H9 (cell line): ENCODE measurements around the gene MEDAG. TPM values are rescaled to one million over a fixed set of nuclear protein-coding genes. Genes with fewer than 3 reads are reported as not detected.

Experiments used
- DNase-seq: peaks from one replicate; pipeline ENCODE4 v3.0.0-alpha.2; 2017
- H2AFZ ChIP-seq: one replicate; pipeline ENCODE4 v1.6.1; 2013; ENCODE audit warnings: mild to moderate bottlenecking, low read length, control low read depth, moderate library complexity
- H2AK5ac ChIP-seq: 2 replicates; pipeline ENCODE4 v1.6.1; 2013; ENCODE audit warnings: low read length, control low read depth, mixed read lengths; ENCODE audit not compliant: insufficient read length
- H2BK120ac ChIP-seq: one replicate; pipeline ENCODE4 v1.6.1; 2013; ENCODE audit warnings: low read depth, mild to moderate bottlenecking, low read length, control low read depth, inconsistent platforms; ENCODE audit not compliant: poor library complexity, severe bottlenecking
- H2BK12ac ChIP-seq: 2 replicates; pipeline ENCODE4 v1.6.1; 2013; ENCODE audit warnings: low read length, control low read depth, mixed read lengths, low read depth; ENCODE audit not compliant: insufficient read length
- H2BK15ac ChIP-seq: 2 replicates; pipeline ENCODE4 v1.6.1; 2013; ENCODE audit warnings: low read depth, low read length, control low read depth
- H2BK20ac ChIP-seq: one replicate; pipeline ENCODE4 v1.6.1; 2013; ENCODE audit warnings: low read depth, mild to moderate bottlenecking, low read length, control low read depth, inconsistent platforms; ENCODE audit not compliant: poor library complexity, severe bottlenecking
- H2BK5ac ChIP-seq: 2 replicates; pipeline ENCODE4 v1.6.1; 2013; ENCODE audit warnings: low read length, control low read depth, mixed read lengths; ENCODE audit not compliant: insufficient read length
- H3K14ac ChIP-seq: 2 replicates; pipeline ENCODE4 v1.6.1; 2013; ENCODE audit warnings: low read length, control low read depth; ENCODE audit not compliant: insufficient read depth
- H3K18ac ChIP-seq: 2 replicates; pipeline ENCODE4 v1.6.1; 2013; ENCODE audit warnings: low read depth, mild to moderate bottlenecking, mixed read lengths, low read length, control low read depth; ENCODE audit not compliant: insufficient read length
- H3K23ac ChIP-seq: 2 replicates; pipeline ENCODE4 v1.6.1; 2013; ENCODE audit warnings: low read length, control low read depth, mixed read lengths, low read depth; ENCODE audit not compliant: insufficient read length
- H3K23me2 ChIP-seq: 2 replicates; pipeline ENCODE4 v1.6.1; 2013; ENCODE audit warnings: low read depth, mild to moderate bottlenecking, mixed read lengths, low read length, control low read depth; ENCODE audit not compliant: insufficient read length, poor library complexity, severe bottlenecking
- H3K27ac ChIP-seq: 2 replicates; pipeline ENCODE4 v1.5.1; 2013; ENCODE audit warnings: low read length, control low read depth, mixed read lengths, low read depth; ENCODE audit not compliant: insufficient read length
- H3K27me3 ChIP-seq: 2 replicates; pipeline ENCODE4 v1.6.1; 2013; ENCODE audit warnings: low read length, control low read depth, inconsistent platforms; ENCODE audit not compliant: insufficient read depth
- H3K4ac ChIP-seq: 2 replicates; pipeline ENCODE4 v1.6.1; 2013; ENCODE audit warnings: low read depth, mild to moderate bottlenecking, control low read depth, inconsistent platforms, low read length, moderate library complexity
- H3K4me1 ChIP-seq: 2 replicates; pipeline ENCODE4 v1.6.1; 2013; ENCODE audit warnings: low read length, control low read depth, inconsistent platforms; ENCODE audit not compliant: insufficient read depth
- H3K4me2 ChIP-seq: 2 replicates; pipeline ENCODE4 v1.6.1; 2013; ENCODE audit warnings: low read length, control low read depth, mixed read lengths; ENCODE audit not compliant: insufficient read length, insufficient read depth
- H3K56ac ChIP-seq: 2 replicates; pipeline ENCODE4 v1.6.1; 2013; ENCODE audit warnings: low read depth, mild to moderate bottlenecking, mixed read lengths, low read length, control low read depth; ENCODE audit not compliant: insufficient read length
- H3K79me1 ChIP-seq: 2 replicates; pipeline ENCODE4 v1.6.1; 2013; ENCODE audit warnings: low read depth, mild to moderate bottlenecking, moderate library complexity, low read length, control low read depth, inconsistent platforms; ENCODE audit not compliant: insufficient read depth, poor library complexity, severe bottlenecking
- H3K79me2 ChIP-seq: 2 replicates; pipeline ENCODE4 v1.6.1; 2013; ENCODE audit warnings: low read length, control low read depth, inconsistent platforms; ENCODE audit not compliant: insufficient read depth
- H3K9ac ChIP-seq: 2 replicates; pipeline ENCODE4 v1.6.1; 2013; ENCODE audit warnings: low read length, control low read depth, mixed read lengths; ENCODE audit not compliant: insufficient read length; ENCODE audit errors: extremely low read depth
- H3K9me3 ChIP-seq: one replicate; pipeline ENCODE4 v1.6.1; 2013; ENCODE audit warnings: low read depth, low read length, inconsistent platforms; ENCODE audit not compliant: control insufficient read depth
- H3T11ph ChIP-seq: one replicate; pipeline ENCODE4 v1.6.1; 2013; ENCODE audit warnings: mild to moderate bottlenecking, low read length, control low read depth, inconsistent platforms
- H4K20me1 ChIP-seq: one replicate; pipeline ENCODE4 v1.6.1; 2013; ENCODE audit not compliant: control insufficient read depth, insufficient read length, insufficient read depth
- H4K5ac ChIP-seq: 2 replicates; pipeline ENCODE4 v1.6.1; 2013; ENCODE audit warnings: low read depth, mild to moderate bottlenecking, mixed read lengths, low read length, control low read depth; ENCODE audit not compliant: insufficient read length
- H4K8ac ChIP-seq: replicated peaks from 2 replicates; pipeline ENCODE4 v1.6.1; 2013; ENCODE audit warnings: low read length, control low read depth, mixed read lengths, low read depth; ENCODE audit not compliant: insufficient read length
- H4K91ac ChIP-seq: 2 replicates; pipeline ENCODE4 v1.6.1; 2013; ENCODE audit warnings: low read depth, mild to moderate bottlenecking, moderate library complexity, mixed read lengths, low read length, control low read depth; ENCODE audit not compliant: insufficient read length
- H3K27ac Mint-ChIP-seq, 3 experiments: 2 replicates in 2 of 3; 3 replicates in 1 of 3; pipeline ENCODE4 v1.8.0; 2020 to 2021; ENCODE audit warnings: mixed read lengths in 3 of 3, mild to moderate bottlenecking in 1 of 3, moderate library complexity in 1 of 3
- H3K27me3 Mint-ChIP-seq: 2 replicates; pipeline ENCODE4 v1.8.0; 2021; ENCODE audit warnings: low read depth, mild to moderate bottlenecking, moderate library complexity, mixed read lengths
- H3K36me3 Mint-ChIP-seq, 3 experiments: 2 replicates in 2 of 3; 3 replicates in 1 of 3; pipeline ENCODE4 v1.8.0; 2020 to 2021; ENCODE audit warnings: low read depth in 3 of 3, mixed read lengths in 3 of 3; ENCODE audit not compliant: insufficient read depth in 1 of 3
- H3K4me1 Mint-ChIP-seq, 2 experiments: 2 replicates each; pipeline ENCODE4 v1.8.0; 2020; ENCODE audit warnings: mixed read lengths in 2 of 2
- H3K4me3 Mint-ChIP-seq, 2 experiments: 2 replicates in 1 of 2; 3 replicates in 1 of 2; pipeline ENCODE4 v1.8.0; 2020 to 2021; ENCODE audit warnings: mild to moderate bottlenecking in 2 of 2, mixed read lengths in 2 of 2, moderate library complexity in 1 of 2
- H3K9me3 Mint-ChIP-seq, 2 experiments: 2 replicates in 1 of 2; 3 replicates in 1 of 2; pipeline ENCODE4 v1.8.0; 2020; ENCODE audit warnings: mild to moderate bottlenecking in 2 of 2, mixed read lengths in 2 of 2, moderate library complexity in 1 of 2
- CTCF ChIP-seq: fragments of 200-600 bp; sonication (generic); conservative IDR thresholded peaks from 3 replicates; pipeline ENCODE4 v1.8.0; 2021; ENCODE audit warnings: antibody characterized with exemption, mild to moderate bottlenecking
- WGBS: extraction: QIAGEN DNeasy Blood & Tissue Kit; methylation state at CpG from one replicate; pipeline ENCODE4 v1.1.7; 2013; ENCODE audit warnings: missing lambda C conversion rate, low lambda C conversion rate, mixed read lengths; ENCODE audit not compliant: insufficient read length; ENCODE audit errors: extremely low coverage; 5-methylcytosine and 5-hydroxymethylcytosine counted together
- total RNA-seq: library from RNA; stranded (reverse); gene quantifications from 2 replicates; pipeline ENCODE4 v1.2.1, GENCODE V29; 2021

MEDAG gene
- total RNA-seq, 1 experiment from 2014 or later: 0.87 TPM

- Histone ChIP-seq H3K18ac (no peak overlapping the region), H3K23me2 (no peaks in the 10 kb centered on the region), H3K56ac (no peak overlapping the region), H2BK15ac (no peak overlapping the region), H2BK5ac (no peak overlapping the region), H3K14ac (no peak overlapping the region), H3T11ph (no peak overlapping the region), H3K79me2 (no peaks in the 10 kb centered on the region), H3K4ac (no peak overlapping the region), H3K9me3 (no peaks in the 10 kb centered on the region), H3K4me2 (no peak overlapping the region), H3K23ac (no peak overlapping the region), H2BK20ac (no peak overlapping the region), H4K8ac (no peak overlapping the region), H3K27ac (no peak overlapping the region), H2AK5ac (no peak overlapping the region), H4K20me1 (no peaks in the 10 kb centered on the region), H4K5ac (no peak overlapping the region), H2BK12ac (no peak overlapping the region), H3K79me1 (no peaks in the 10 kb centered on the region), H4K91ac (no peak overlapping the region), H2AFZ (no peak overlapping the region), H3K27me3 (no peaks in the 10 kb centered on the region), H3K9ac (no peak overlapping the region), H2BK120ac (no peak overlapping the region), H3K4me1 (no peaks in the 10 kb centered on the region)
- peak overlapping the region in 1 of 3 experiments; percentile 16; a peak in 1 of 7 replicates for H3K27ac Mint-ChIP-seq
- TF ChIP-seq CTCF: no peak
- peaks cover 0 to 7% of the 10 kb centered on the region in 2 experiments; a peak in 3 of 4 replicates for H3K4me1 Mint-ChIP-seq
- H3K4me3 Mint-ChIP-seq: no peak overlapping the region
- H3K36me3 Mint-ChIP-seq: no peaks in the 10 kb centered on the region
- H3K9me3 Mint-ChIP-seq: no peaks in the 10 kb centered on the region
- H3K27me3 Mint-ChIP-seq: peaks cover 19% of the 10 kb centered on the region
- no peak for DNase-seq
- no CpG with 5 or more reads among the region's 19 CpGs for WGBS
These were observed 9.8 kb downstream of the MEDAG start for GRCh38 chr13:30915691-30916541.
